Thyroid gland (tissue), 4 donors: ENCODE data around the gene CDR2L. TPM values are rescaled to one million over a fixed set of nuclear protein-coding genes. Genes with fewer than 3 reads are reported as not detected.
A peak's percentile ranks its signal among the peaks of the same experiment; 100 is the strongest.

Experiments
- DNase-seq, 2 donors: peaks; one replicate each; pipeline ENCODE4 v3.0.0-alpha.2; 2019
- H3K27ac ChIP-seq, 3 donors: fragments of 200-600 bp; sonication (generic); 1 replicate in 2 of 3; 2 replicates in 1 of 3; pipeline ENCODE4 v1.5.1; 2016 to 2019; ENCODE audit warnings: mild to moderate bottlenecking in 1 of 3, moderate library complexity in 1 of 3
- H3K27me3 ChIP-seq: fragments of 200-600 bp; sonication (generic); one replicate; pipeline ENCODE4 v1.5.1; 2019
- H3K36me3 ChIP-seq, 2 donors: fragments of 200-600 bp; sonication (generic); one replicate each; pipeline ENCODE4 v1.5.1; 2016 to 2019
- H3K4me1 ChIP-seq, 2 donors: fragments of 200-600 bp; sonication (generic); one replicate each; pipeline ENCODE4 v1.5.1; 2017 to 2019
- H3K4me3 ChIP-seq, 3 donors: fragments of 200-600 bp; sonication (generic); replicated peaks in 1 of 3; 1 replicate in 2 of 3; 2 replicates in 1 of 3; pipeline ENCODE4 v1.5.1; 2016; ENCODE audit warnings: mild to moderate bottlenecking in 1 of 3
- H3K9me3 ChIP-seq: fragments of 200-600 bp; sonication (generic); one replicate; pipeline ENCODE4 v1.5.1; 2017
- CTCF ChIP-seq, 6 experiments: fragments of 200-600 bp in 3 of 6; fragments of 450-650 bp in 3 of 6; sonication (generic) in 3 of 6; IDR thresholded peaks; one replicate each; pipeline ENCODE4 v1.5.1; 2016 to 2019; ENCODE audit warnings: antibody characterized with exemption in 6 of 6, mild to moderate bottlenecking in 2 of 6, inconsistent platforms in 1 of 6, moderate library complexity in 1 of 6
- POLR2A ChIP-seq, 2 donors: fragments of 450-650 bp; IDR thresholded peaks; one replicate each; pipeline ENCODE4 v1.6.1; 2017; ENCODE audit warnings: antibody characterized with exemption in 2 of 2, mild to moderate bottlenecking in 2 of 2, moderate library complexity in 1 of 2
- WGBS, 2 donors: methylation state at CpG; one replicate each; pipeline ENCODE4 v1.1.5; 2017; 5-methylcytosine and 5-hydroxymethylcytosine counted together
- intact Hi-C: fragments of 100-400 bp; cut with DNase I; formaldehyde crosslinking; loops from one replicate; pipeline ENCODE4 v1.15.1; 2023
- total RNA-seq, 4 donors: library from RNA; depleted of rRNA; stranded (reverse); fragments of >200 nt; gene quantifications; one replicate each; pipeline ENCODE4 v1.2.3, GENCODE V29; 2016

The CDR2L gene
- total RNA-seq, 4 donors from 2014 or later = 2.6 to 9.8 (median 4.2) TPM

- H3K4me1 ChIP-seq = peaks cover 16 to 17% of the 10 kb centered on the region in 2 donors
- 0% methylated on average over 16 to 32 of the region's 72 CpGs for WGBS, 2 donors
- H3K27ac ChIP-seq = peak within 1 kb of the TSS; percentile 83 to 90 (median 88)
- no peaks in the 10 kb centered on the region for H3K9me3 ChIP-seq
- intact Hi-C loops = no loop called here
- peaks cover 6 to 7% of the 10 kb centered on the region in 2 donors for H3K36me3 ChIP-seq
- no peaks in the 10 kb centered on the region for H3K27me3 ChIP-seq
- peak within 1 kb of the TSS; percentile 56 to 98 (median 64) for H3K4me3 ChIP-seq
- TF ChIP-seq CTCF (IDR thresholded peaks at IDR 0.05) = no peak
- peak; percentile 71 to 95 for TF ChIP-seq POLR2A (IDR thresholded peaks at IDR 0.05)
- DNase-seq = peak; percentile 97
Observed at GRCh38 chr17:75046407-75047289, 59.2 kb downstream of the CDR2L start, which contains the start of the genes ATP5PD and KCTD2. Gene ATP5PD (minus strand): TSS chr17:75046969. CDS start chr17:75042650, 4,319 bp downstream. Gene KCTD2 (plus strand): TSS chr17:75047225. CDS start chr17:75047251, 26 bp downstream.

GRCh38 chr17:75047398-75048098 is 60.1 kb downstream of the CDR2L start:
- Histone ChIP-seq H3K4me3 (peak overlapping the region; percentile 41 to 64 (median 60)), H3K27ac (peak overlapping the region in 2 of 3 donors; percentile 74 to 83), H3K36me3 (no peaks in the 10 kb centered on the region), H3K27me3 (no peaks in the 10 kb centered on the region), H3K4me1 (peaks cover 16 to 17% of the 10 kb centered on the region in 2 donors), H3K9me3 (no peaks in the 10 kb centered on the region)
- intact Hi-C loops = no loop called here
- TF ChIP-seq POLR2A (IDR thresholded peaks at IDR 0.05) = no peak
- TF ChIP-seq CTCF (IDR thresholded peaks at IDR 0.05) = no peak
- WGBS, 2 donors = 1% methylated on average over 19 of the region's 38 CpGs
- peak; percentile 16 to 39 for DNase-seq

GRCh38 chr17:75048249-75048878 is 60.9 kb downstream of the CDR2L start:
- Histone ChIP-seq H3K27ac (peak overlapping the region in 1 of 3 donors; percentile 74), H3K4me3 (peak overlapping the region in 2 of 3 donors; percentile 60 to 64), H3K36me3 (peaks cover 2 to 5% of the 10 kb centered on the region in 2 donors), H3K9me3 (no peaks in the 10 kb centered on the region), H3K27me3 (no peaks in the 10 kb centered on the region), H3K4me1 (peaks cover 16 to 17% of the 10 kb centered on the region in 2 donors)
- WGBS, 2 donors = 45 to 52% methylated on average over 5 of the region's 5 CpGs
- intact Hi-C loops = no loop called here
- TF ChIP-seq CTCF (IDR thresholded peaks at IDR 0.05) (no peak), POLR2A (IDR thresholded peaks at IDR 0.05) (no peak)
- DNase-seq = no peak

- no peak for DNase-seq
- Histone ChIP-seq H3K4me1 (peaks cover 16 to 17% of the 10 kb centered on the region in 2 donors), H3K4me3 (no peak overlapping the region), H3K27ac (peak overlapping the region in 1 of 3 donors; percentile 17), H3K9me3 (no peaks in the 10 kb centered on the region), H3K36me3 (peaks cover 4 to 10% of the 10 kb centered on the region in 2 donors), H3K27me3 (no peaks in the 10 kb centered on the region)
- WGBS, 2 donors = 86 to 93% methylated on average over 5 of the region's 5 CpGs
- TF ChIP-seq CTCF (IDR thresholded peaks at IDR 0.05) = no peak
- TF ChIP-seq POLR2A (IDR thresholded peaks at IDR 0.05) = no peak
- intact Hi-C loops = no loop called here
Observed at GRCh38 chr17:75049057-75049456, 61.6 kb downstream of the CDR2L start.
